NCI-H748 treated with DMSO at 0.1 percent for 48 hours (cell line): Measurements from ENCODE around the gene POLD3.
"Not testable (repeated sequence)": the region's sequence is repeated elsewhere in the genome, so short reads cannot be mapped to it uniquely, and the experiment has no call there.

Experiments used
- DNase-seq: peaks from one replicate; lab custom pipeline; 2025; lab: John Stamatoyannopoulos, UW

POLD3 gene

GRCh38 chr11:74638869-74639268 lies 46.5 kb downstream of the POLD3 start:
- no peak for DNase-seq

- no peak for DNase-seq
These were observed 47.2 kb downstream of the POLD3 start for GRCh38 chr11:74639533-74639932.

GRCh38 chr11:74641289-74641688 lies 48.9 kb downstream of the POLD3 start:
- no peak for DNase-seq

- DNase-seq: no peak
These were observed 49.5 kb downstream of the POLD3 start for GRCh38 chr11:74641905-74642304.

- DNase-seq: no peak
These were observed 50.5 kb downstream of the POLD3 start for GRCh38 chr11:74642912-74643311.

GRCh38 chr11:74644081-74644480 lies 51.7 kb downstream of the POLD3 start:
- DNase-seq: no peak

- DNase-seq: no peak
These were observed 53.8 kb downstream of the POLD3 start for GRCh38 chr11:74646215-74646614.

- no peak for DNase-seq
These were observed 54.6 kb downstream of the POLD3 start for GRCh38 chr11:74646954-74647353.

- DNase-seq: no peak
These were observed 55.0 kb downstream of the POLD3 start for GRCh38 chr11:74647404-74647803.

GRCh38 chr11:74647831-74648230 lies 55.4 kb downstream of the POLD3 start:
- no peak for DNase-seq

GRCh38 chr11:74648894-74649293 lies 56.5 kb downstream of the POLD3 start:
- no peak for DNase-seq

- DNase-seq: no peak
These were observed 58.1 kb downstream of the POLD3 start for GRCh38 chr11:74650498-74650897.

- DNase-seq: no peak
These were observed 62.6 kb downstream of the POLD3 start for GRCh38 chr11:74654976-74655375.

- not testable (repeated sequence) for DNase-seq
These were observed 66.7 kb downstream of the POLD3 start for GRCh38 chr11:74659124-74659523.

GRCh38 chr11:74662487-74663103 lies 70.2 kb downstream of the POLD3 start:
- DNase-seq: no peak

GRCh38 chr11:74663315-74663714 lies 70.9 kb downstream of the POLD3 start:
- no peak for DNase-seq

GRCh38 chr11:74669211-74670160 lies 77.1 kb downstream of the POLD3 start:
- no peak for DNase-seq

GRCh38 chr11:74670171-74670570 lies 77.8 kb downstream of the POLD3 start:
- no peak for DNase-seq

GRCh38 chr11:74671520-74672196 lies 79.3 kb downstream of the POLD3 start:
- no peak for DNase-seq

GRCh38 chr11:74672332-74672955 lies 80.1 kb downstream of the POLD3 start:
- DNase-seq: no peak

GRCh38 chr11:74672956-74673692 lies 80.7 kb downstream of the POLD3 start:
- DNase-seq: no peak
